SW 1271 (cell line): ENCODE measurements around the gene BBS9.
"Not testable (repeated sequence)": the region's sequence is repeated elsewhere in the genome, so short reads cannot be mapped to it uniquely, and the experiment has no call there.

Experiments
- DNase-seq, 2 experiments: peaks; one replicate each; lab custom pipeline; 2025; lab: John Stamatoyannopoulos, UW

The BBS9 gene

DNA sequence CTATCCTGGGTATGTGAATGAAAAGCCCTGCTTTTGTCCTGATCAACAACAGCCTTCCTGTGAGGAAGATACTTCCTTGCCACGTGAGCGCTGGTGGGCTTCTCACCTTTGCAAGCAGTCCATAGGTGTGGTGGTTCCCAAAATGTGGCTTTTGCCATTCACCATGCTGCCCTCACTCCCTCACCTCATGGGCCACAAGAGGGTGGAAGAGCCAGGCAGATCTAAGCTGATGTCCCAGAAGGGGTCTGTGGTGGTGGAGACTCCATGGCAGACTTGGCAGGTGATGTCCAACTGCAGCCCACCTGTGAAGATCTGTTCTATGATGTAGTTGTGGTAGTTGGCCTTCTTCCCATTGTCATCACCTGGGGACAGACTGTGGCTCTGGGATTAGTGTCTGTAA, 147.4 kb downstream of the BBS9 start:
- no peak for DNase-seq

DNA sequence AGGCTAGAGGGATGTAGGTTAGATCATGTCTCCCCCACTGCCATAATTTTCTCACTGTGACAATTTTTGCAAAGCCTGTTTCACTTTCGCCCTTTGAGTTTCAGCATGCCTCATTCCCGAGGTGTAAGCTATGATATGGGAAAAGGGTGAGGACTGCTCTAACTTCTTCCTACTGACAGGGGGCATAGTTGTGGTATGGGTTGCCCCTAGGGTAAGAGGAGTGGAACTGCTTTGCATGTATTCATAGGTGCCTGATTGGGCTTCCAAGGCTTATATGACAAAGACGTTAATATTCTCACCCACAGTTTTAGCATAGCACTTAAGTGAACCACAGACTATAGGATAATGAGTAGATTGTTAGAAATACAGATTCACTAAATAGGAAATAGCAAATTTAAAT, 148.7 kb downstream of the BBS9 start:
- DNase-seq, result no peak

DNA sequence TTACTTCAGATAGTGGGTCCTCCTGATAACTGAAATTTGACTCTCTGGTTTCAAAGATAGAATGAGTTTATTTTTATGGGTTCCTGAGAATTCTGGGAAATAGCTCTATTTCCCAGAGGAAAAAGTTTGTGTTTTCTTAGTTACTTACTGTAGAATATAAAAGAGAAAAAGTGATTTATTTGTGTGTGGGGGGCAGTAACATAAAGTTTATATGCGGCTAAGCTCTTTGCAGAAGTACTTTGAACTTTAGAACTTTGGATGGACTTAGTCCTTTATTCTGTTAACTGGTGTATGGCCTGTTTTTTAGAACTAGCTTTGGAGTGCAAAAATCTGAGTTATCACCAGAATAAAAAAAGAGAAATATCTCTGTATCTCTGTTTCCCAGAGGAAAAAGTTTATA, 157.1 kb downstream of the BBS9 start:
- DNase-seq, result no peak

DNA sequence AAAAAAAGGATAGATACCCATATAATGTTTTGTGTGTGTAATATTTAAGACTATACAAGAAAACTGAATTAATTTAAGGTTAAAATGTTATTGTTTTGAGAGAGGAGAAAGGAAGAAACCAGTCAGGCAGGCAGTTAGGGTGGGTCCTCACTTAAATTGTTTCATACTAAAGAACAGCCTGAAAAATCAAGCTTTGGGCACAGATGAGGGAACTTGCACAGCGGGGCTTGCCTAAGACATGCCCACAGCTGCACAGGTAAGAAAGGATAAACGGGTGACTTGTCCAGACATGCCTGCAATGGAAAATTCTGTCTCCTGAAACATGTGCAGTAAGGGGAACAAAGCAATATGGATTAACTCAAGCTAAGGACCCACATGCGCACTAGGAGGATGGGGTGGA, 158.4 kb downstream of the BBS9 start:
- no peak for DNase-seq

DNA sequence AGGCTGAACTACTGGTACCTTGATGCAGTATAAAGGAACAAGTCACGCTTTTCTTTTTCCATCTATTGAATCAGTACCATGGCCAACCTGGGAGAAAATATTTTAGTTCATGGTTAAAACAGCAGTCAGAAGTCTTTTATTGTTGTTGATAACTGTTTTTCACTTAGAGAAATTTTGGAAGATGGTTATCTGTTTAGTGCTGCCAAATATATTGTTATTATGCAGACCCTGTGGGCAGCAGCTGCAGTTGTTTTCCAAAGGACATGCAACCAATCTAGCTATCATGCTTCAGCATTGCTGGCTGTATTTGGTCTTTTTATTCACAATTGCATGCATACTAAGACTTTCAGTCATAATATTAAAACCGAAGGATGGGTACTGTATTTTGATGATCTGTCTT, 169.5 kb downstream of the BBS9 start:
- no peak for DNase-seq

DNA sequence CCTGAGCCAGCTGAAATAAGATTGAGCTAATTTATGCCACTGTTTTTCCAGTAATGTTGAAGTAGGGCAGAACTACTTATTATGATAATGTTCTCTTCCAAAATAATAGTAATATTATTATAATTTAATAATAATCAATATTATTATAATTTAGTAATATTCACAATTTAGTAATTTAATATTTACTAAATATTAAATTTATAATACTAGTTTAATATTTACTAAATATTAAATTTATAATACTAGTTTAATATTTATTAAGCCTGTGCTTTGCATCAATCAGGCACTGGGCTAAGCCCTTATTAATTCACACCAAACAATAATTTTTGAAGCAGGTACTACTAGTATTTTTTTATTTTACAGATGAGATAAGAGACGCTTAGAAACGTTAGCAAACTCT, 170.1 kb downstream of the BBS9 start:
- DNase-seq, result no peak

DNA sequence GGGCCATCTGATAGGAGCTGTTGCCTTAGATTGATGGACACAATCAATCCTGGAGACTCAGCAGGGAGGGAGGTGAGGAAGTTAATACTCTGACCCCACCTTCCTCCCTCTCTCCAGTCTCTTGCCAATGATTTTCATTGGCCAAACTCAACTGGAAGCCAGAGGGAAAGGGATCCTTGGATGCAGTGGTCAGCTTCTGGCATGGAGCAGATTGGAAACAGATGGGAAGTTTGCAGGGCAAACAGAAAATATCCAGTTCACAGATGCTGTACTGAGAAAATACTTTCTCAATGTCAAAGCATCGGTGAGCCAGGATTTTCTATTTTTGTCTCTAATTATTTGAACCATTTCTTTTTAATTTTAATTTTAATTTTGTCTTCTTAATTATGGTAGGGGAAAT, 170.8 kb downstream of the BBS9 start:
- no peak for DNase-seq

DNA sequence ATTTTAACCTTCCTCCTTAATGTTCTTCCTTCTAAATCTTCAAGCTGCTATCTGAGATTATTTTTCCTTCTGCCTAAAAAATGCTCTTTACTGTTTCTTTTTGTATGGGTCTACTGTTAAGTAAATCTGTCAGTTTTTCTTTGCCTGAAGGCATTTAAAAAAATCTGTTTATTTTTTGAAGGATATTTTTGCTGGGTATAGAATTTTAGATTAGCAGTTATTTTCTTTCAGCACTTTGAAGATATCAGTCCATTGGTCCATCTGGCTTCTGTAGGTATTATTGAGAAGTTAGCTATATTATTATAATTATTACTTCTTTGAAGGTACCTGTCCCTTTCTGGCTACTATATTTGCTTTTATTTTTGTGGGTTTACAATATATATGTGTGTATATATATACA, 171.4 kb downstream of the BBS9 start:
- no peak for DNase-seq

DNA sequence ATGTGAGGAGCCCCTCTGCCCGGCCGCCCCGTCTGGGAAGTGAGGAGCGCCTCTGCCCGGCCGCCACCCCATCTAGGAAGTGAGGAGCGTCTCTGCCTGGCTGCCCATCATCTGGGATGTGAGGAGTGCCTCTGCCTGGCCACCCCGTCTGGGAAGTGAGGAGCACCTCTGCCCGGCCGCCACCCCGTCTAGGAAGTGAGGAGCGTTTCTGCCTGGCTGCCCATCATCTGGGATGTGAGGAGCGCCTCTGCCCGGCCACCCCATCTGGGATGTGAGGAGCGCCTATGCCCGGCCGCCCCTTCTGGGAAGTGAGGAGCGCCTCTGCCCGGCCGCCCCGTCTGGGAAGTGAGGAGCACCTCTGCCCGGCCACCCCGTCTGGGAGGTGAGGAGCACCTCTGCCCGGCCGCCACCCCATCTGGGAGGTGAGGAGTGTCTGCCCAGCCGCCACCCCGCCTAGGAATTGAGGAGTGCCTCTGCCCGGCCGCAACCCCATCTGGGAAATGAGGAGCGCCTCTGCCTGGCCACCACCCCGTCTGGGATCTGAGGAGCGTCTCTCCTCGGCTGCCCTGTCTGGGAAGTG, 174.7 kb downstream of the BBS9 start:
- DNase-seq, result not testable (repeated sequence)

DNA sequence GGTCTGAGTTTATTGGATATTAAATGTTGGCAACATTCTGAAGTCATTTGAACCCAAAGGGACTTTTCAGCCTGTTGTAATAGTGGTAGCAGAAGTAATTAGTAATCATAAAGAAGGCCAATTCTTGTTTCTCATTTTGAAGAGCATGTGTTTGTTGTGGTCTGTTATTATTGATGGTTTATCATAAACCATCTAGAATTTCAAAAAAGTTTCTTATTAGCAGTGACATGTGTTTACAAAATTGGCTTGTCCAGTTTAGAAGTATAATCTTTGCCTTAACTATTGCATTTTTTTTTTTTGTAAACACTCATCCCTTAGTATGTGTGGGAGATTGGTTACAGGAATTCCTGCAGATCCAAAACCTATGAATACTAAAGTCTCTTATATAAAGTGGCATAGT, 177.8 kb downstream of the BBS9 start:
- no peak for DNase-seq

DNA sequence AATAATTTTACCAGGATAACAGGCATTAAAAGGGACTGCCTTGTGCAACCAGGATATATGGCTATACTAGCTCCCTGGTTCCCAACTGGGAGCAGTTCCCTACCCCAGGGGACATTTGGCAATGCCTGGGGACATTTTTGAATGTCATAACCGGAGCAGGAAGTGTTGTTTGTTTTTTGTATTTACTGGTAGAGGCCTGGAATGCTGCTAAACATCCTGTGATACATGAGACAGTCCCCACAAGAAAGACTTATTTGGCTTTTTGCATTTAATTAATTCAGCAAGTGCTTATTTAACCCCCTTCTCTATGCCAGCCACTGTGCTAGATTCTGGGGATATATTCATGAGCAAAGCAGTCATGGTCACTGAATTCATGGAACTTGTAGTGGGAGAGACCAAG, 181.2 kb downstream of the BBS9 start:
- DNase-seq, result no peak

DNA sequence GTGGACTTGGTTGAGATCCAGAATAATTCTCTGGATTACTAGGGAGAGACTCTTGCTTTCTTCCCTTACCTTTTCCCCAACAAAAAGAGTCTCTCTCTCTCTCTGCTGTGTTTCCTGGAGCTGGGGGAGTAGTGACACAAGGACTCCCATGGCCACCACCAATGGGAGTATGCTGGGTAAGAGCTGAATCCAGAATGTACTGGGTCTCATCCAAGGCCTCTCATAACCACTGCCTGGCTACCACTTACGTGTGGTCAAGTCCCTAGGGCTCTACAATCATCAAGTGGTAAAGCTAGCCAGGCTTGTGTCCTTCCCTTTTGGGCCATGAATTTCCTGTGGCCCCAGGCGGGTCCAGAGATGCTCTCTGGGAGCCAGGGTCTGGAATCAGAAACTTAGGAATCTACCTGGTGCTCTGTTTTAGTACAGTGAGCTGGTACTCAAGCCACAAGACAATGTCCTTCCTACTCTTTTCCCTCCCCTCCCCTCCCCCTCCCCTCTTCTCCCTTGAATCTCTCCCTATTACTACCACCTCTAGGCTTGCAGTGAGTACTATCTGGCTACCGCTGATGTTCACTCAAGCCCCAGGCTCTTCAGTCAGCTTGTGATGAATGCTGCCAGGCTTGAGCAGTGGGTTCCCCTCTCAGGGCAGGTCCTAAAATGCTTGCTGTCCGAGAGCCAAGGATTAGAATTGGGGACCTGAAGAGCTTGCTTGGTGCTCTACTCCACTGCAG, 196.6 kb downstream of the BBS9 start:
- no peak for DNase-seq

DNA sequence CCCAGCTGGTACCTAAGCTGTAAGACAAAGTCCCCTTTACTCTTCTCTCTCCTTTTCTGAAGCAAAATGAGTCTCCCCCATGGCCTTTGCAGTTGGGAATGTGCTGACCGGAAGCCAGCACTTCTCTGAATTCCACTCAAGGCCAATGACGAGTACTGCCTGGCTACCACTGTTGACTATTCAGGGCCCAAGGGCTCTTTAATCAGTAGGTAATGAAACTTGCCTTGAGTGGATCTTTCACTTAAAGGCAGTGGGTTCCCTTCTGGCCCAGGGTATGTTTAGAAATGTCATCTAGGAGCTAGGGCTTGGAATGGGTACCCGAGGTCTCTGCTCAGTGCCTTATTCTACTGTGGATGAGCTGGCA, 197.1 kb downstream of the BBS9 start:
- DNase-seq, result no peak

DNA sequence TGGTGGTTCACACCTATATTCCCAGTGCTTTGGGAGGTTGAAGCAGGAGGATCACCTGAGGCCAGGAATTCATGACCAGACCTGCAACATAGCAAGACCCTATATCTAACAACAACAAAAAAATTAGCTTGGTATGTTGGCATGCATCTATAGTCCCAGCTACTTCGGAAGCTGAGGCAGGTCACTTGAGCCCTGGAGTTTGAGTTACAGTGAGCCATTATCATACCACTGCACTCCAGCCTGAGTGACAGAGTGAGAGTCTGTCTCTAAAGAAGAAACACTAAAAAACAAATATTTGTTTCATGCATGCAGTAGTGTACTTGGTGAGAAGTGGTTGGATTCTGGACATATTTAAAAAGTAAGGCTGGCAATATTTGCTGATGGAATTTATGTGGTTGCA, 198.1 kb downstream of the BBS9 start:
- DNase-seq, result no peak

DNA sequence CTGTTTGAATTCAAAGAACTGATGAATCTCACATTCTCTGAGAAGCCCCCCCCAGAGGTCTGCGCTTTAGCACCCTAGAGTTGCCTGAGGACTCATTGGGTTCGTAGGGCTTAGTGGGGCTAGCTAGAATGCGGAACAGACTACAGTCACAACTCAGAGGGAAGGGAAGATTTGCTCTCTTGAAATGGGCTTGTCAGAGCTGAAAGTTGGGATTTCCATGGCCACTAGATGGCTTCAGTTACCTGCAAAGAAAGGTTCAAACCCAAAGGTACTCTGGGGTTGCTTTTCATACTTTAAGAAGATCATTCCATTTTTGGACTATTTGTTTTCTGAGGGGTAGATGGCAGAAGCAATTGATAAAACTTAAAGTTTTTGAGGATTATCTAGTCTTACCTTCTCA, 205.0 kb downstream of the BBS9 start:
- peak in 1 of 2 experiments; percentile 8 for DNase-seq

DNA sequence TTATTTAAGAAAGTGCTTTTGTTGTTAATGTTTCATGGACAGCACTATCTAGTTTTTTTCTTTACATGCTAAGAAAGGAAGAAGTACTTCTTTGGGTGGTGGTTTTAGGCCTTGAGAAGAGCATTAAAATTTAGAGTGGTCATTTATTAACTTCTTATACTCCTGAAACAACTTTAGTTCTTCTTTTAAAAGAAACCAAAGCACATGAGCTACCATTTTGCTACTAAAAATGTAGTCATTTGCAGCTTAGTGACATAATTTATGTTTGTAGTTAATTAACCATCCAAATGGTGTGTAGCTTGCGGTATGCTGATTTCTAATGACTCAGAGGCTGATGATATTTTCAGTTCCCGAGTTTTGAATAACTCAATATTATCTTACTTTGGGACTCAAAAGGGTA, 207.5 kb downstream of the BBS9 start:
- DNase-seq, result no peak

DNA sequence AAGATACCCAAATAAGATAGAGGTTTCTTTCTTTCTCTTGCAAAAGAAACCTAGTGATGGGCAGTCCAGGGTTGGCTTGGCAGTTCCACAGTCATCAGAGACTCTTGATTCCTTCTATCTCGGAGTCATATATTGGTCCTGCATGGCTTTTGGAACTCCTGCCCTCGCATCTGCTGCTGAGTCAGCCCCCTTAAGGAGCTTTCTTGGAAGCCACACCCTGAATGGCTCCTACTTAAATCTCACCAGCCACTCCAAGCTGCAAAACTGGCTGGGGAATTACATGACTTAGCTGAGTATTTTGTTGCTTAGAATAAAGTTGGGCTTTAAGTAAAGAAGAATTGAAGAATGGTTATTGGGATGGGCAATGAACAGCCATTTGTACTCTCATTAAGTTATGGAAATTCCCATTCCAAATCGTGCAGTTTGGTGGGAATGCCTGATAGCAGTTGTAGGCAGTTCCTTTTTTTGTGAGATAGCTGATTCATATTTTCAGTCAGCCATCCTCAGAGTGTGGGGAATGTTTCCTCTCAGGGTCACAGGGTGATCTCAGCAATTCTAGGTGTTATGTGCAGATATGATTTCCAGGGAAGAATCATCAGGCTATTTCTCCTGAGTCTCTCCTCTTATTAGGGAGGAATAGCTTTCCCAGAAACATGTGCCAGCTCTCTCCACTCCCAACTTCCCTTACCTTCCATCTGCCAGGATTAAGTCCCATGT, 209.9 kb downstream of the BBS9 start:
- DNase-seq, result no peak

DNA sequence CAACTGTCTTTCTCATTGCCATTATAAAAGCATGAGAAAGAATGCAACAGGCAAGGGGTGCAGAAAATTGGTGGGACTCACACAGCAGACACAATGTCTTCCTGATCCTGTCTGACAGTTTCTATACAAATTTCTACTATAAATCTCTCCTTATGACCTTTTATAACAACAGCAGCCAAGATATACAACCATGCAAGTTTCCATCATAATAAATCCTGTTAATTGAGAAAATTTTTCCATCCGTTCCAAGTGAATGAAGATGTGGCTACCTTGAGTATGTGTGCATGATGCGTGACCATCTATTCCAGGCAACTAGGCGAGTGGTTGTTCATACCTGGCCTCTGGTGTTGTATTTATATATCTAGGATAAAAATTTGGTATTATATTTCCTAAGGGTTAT, 216.7 kb downstream of the BBS9 start:
- DNase-seq, result no peak

DNA sequence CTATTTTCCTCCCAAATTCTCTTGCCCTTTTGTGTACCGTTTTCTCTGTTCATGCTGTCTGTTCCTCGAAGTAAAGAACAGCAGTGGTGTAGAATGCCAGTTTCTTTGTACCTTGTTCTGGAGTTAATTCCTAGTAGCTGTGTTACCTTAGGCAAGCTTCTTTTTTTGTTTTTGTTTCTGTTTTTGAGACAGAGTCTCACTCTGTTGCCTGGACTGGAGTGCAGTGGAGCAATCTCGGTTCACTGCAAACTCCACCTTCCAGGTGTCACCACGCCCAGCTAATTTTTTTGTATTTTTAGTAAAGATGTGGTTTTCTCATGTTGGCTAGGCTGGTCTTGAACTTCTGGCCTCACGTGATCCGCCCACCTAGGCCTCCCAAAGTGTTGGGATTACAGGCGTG, 221.2 kb downstream of the BBS9 start:
- no peak for DNase-seq

DNA sequence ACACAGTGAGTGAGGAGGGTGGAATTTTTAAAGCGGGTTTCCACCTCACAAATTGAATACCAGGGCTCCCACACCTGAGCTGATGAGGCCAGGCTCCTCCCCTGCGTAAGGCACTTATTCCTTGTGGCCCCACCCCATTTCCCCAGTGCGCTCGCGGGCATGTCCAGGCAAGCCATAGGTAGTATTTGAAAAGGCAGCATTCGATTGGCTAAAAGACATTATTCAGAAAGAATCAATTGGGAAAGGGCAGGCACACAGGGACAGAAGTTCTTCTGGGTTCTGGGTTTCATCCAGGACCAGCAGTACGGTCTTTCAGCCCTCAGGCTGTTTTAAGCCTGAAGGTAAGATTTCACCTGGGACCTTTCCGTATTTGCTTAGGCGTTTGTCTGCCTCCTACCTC, 222.3 kb downstream of the BBS9 start:
- no peak for DNase-seq

DNA sequence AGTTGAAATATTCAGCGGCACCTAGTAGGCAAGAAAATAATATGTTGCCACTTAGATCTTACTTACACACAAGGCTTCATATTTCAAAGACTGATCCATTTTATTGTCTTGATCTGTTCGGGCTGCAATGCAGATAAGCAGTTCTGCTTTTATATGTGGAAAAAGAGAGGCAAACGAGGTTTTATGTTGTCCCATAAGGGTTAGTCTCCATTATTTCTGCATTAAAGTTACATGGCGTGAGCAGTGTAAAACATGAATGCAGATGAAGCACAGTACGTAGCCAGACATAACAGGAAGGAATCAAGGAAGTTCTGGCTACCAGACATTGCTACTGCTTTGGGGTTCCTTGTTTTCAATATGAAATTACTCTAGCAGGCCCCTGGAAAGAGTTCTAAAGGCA, 224.8 kb downstream of the BBS9 start:
- no peak for DNase-seq

DNA sequence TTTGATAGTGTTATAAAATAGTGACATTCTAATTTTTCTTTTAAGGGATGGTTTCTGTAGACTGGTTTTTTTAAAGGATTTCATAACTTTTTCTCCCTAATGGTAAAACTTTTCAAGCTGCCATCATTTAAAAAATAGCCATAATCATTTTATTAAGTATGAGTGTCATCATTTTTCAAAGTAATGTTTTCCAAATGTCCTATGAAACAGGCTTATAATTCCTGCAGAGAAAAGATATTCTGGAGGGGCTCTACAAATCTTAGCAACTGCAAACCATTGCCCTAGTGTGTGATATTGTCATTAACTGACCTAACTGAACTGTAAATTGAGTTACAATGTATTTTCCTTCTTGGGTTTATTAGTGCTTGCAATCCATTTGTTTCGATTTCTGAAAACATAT, 226.0 kb downstream of the BBS9 start:
- no peak for DNase-seq

DNA sequence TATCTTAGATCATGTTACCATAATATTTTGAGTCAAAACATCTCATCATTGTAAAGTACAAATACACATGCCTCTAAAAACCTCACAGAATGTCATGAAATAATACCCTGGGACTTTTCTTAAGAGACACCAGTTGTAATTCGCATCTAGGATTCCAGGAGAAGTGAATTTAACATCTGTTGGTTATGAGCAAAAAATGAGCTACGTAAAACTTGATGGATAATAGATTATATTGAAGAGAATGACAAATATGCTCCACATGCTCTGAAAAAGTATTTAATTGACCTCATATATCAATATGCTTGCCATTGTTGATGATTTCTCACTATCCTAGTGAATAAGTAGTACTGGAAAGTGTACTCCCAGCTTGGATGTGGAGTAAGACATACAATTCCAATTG, 227.0 kb downstream of the BBS9 start:
- no peak for DNase-seq

DNA sequence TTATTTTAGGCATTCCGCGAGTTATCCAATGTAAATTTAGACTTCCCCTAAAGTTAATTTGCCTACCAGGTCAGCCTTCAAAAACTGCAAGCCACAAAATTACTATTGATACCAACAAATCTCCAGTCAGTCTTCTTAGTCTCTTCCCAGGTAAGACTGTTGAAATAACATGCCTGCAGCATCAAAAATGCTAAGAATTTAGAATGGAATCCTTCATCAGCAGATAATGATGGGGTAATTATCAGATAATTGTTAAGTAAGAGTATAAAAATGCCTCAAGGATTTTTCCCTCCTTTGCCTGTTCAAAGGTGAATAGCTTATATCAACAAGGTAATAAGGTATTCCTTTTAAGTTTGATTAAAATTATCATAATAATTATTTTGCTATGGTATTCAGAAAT, 228.5 kb downstream of the BBS9 start:
- DNase-seq, result no peak
